HL-60 (cell line): ENCODE data around the gene EEF1AKMT2.

Experiments used
- CTCF ChIP-seq: IDR thresholded peaks from one replicate; pipeline ENCODE4 v1.5.1; 2011; ENCODE audit warnings: low read length, control low read depth, inconsistent platforms; ENCODE audit not compliant: insufficient read depth
- POLR2AphosphoS5 ChIP-seq: IDR thresholded peaks from 2 replicates; pipeline ENCODE4 v1.6.1; 2012; ENCODE audit warnings: low read depth
- REST ChIP-seq: IDR thresholded peaks from 2 replicates; pipeline ENCODE4 v1.6.1; 2012; ENCODE audit warnings: low read depth; ENCODE audit not compliant: insufficient replicate concordance
- SPI1 ChIP-seq: IDR thresholded peaks from 2 replicates; pipeline ENCODE4 v1.6.1; 2012; ENCODE audit warnings: low read depth, mild to moderate bottlenecking, borderline replicate concordance

- no peak for TF ChIP-seq CTCF
- no peak for TF ChIP-seq POLR2AphosphoS5
- TF ChIP-seq REST = no peak
- TF ChIP-seq SPI1 = no peak
Observed at GRCh38 chr10:124825702-124826101, 34.0 kb upstream of the EEF1AKMT2 start.
